AML-193 (cell line): ENCODE results near the gene UGCG.
A peak's percentile ranks its signal among the peaks of the same experiment; 100 is the strongest.
"Not testable (repeated sequence)": the region's sequence is repeated elsewhere in the genome, so short reads cannot be mapped to it uniquely, and the experiment has no call there.

Source experiments
- DNase-seq, 2 experiments: peaks; one replicate each; lab custom pipeline; 2025; lab: John Stamatoyannopoulos, UW

Gene UGCG

DNA sequence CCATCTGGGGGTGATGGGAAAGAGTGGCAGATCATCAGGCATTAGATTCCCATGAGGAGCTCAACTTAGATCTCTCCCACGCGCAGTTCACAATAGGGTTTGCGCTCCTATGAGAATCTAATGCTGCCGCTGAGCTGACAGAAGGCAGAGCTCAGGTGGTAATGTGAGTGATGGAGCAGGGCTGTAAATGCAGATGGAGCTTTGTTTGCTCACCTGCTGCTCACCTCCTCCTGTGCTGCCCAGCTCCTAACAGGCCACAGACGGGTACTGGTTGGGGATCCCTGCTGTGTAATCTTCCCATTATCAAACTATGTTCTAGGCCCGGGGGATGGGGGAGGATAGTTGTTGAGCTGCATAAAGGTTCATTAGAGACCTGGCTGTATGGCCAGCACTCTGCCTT lies 58.4 kb downstream of the UGCG start:
- no peak for DNase-seq

DNA sequence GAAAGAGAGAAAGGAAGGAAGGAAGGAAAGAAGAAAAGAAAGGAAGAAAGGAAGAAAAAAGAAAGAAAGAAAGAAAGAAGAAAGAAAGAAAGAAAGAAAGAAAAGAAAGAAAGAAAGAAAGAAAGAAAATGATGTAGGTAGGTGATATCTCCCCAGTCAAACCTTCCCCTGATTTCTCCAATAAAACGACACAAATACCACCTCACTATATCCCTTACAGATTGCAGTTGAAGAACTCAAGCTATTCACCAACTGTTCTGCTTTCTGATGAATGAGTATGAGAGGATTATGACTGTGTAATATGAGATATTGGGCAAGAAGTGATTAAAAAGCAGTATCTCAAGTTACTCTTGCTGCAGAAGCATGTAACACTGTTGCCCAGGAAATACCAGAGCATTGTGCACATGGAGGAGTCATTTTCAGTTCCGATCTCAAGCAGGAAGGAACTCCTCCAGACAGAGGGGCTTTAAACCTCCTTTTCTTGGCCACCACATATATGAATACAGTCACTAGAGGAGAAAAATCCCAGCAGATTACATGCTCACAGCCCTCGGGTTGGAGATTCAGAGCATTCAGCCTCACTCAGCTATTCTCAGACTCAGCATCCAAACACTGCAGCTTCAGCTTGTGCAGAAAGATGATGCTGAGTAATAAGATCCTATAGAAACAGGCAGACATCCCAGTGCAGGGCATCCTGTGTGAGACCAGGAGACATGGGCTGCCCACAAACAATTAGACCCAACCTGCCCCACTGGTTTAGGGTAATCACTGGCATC lies 61.4 kb downstream of the UGCG start:
- DNase-seq = peak; percentile 51 to 54

DNA sequence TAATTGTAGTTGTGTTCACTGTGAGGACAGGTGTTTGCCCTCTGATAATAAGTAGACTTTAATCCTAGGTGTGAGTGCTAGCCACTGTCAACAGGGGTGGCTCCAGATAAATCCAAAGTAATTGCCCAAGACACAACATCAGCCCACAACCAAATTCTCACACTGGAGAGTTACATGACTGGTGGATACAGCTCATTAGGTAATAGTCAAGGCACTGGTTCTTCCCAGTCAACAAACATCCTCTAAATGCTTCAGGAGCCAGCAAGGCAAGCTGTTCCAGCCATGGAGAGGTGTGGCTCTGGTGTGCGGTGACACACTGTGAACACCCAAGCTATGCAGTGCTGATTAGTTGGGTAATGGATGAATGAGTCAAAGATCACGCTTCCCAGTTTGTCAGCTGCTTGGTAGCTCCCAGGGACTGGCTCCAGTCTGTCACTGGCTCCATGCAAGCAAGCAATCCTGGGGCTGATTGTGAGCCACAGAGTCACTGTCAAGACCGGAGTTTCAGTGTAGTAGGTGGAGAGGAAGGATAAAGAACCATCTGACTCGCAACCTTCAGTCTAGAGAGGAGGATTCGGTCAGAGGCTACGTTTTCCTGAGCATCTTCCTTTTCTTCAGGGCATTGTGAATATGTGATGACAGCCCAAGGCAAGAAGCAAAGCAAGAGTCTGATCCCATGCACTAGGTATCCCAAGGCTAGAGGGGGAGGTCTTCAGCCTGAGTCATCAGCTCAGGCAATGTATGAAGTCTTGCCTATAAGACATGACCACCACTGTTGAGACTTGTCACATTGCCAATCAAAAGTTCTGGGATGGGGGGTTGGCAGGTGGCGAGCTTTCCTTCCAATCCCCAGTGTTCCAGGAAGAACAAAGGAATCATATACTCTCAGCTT lies 63.1 kb downstream of the UGCG start:
- DNase-seq = no peak

DNA sequence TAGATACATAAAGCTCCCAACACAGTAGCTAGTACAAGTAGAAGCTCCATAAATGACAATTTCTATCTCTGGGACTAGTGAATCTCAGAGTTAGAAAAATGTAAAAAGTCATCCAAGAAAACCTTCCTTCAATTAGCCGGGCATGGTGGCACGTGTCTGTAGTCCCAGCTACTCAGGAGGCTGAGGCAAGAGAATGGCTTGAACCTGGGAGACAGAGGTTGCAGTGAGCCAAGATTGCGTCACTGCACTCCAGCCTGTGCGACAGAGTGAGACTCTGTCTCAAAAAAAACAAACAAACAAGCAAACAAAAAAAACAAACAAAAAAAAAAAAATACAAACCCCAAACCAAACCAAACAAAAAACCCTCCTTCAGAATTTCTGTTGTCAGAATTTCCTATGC lies 63.9 kb downstream of the UGCG start:
- not testable (repeated sequence) for DNase-seq

DNA sequence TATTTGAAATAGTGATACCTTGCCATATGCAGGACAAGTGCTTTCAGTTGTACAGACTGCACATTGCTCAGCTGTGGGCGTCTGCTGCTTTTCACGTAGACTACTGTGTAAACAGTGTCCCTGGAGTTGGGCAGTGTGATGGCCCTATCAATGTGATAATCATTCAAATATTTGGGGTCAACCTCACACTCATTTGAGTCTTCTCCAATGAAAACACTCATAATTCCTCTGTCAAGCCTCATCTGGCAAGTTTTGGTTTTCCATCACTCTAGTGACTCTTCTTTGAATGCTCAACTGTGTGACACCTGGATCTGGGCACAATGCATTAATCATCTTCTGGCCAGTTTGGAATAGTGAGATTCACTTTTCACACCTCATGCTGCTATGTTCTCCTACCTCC lies 64.4 kb downstream of the UGCG start:
- no peak for DNase-seq

DNA sequence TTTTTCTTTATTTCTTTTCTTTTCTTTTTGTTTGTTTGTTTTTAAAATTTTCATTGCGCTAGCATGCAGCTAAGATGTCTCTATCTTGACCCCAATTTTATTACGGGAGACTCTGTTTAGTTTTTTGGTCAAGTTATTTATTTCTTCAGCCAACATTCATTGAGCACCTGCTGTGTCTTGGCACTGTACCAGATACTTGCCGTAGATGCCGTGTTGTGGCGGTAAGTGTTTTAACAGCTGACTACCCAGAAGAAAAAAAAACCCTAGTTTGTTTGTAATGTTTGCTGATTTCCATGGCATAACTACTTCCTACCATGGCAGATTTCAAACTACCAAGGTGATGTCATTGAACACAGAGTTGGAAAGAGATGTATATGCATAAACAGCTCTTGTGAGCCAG lies 65.0 kb downstream of the UGCG start:
- DNase-seq = no peak

DNA sequence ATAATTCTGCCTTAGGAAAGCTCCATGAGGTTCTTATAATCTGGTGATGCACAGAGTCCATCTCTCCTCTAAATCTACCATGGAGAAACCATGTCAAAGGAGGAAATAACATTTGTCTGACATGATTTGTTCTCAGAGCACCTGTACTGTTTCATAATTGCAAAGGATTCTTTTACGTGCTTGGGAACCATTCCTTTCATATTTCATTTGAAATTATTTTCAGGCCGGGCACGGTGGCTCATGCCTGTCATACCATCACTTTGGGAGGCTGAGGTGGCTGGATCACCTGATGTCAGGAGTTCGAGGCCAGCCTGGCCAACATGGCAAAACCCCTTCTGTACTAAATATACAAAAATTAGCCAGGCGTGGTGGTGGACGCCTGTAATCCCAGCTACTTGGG lies 65.4 kb downstream of the UGCG start:
- no peak for DNase-seq

DNA sequence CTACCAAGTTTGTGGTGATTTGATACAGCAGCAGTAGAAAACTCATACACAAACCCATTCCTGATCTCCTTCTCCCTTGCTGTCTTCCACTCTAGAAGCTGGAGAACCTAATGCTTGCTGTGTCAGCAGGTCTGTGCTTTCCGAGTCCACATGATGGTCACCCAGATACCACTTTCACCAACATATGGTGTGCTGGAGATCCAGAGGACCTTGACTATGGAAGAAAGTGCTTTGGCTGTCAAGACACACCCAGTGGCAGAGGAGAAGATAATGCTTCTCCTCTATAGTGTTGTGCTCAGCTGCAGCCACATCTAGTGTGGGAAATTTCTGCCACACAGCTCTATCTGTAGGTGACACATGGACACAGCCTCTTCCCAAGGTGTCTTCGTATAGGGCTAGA lies 67.4 kb downstream of the UGCG start:
- no peak for DNase-seq

DNA sequence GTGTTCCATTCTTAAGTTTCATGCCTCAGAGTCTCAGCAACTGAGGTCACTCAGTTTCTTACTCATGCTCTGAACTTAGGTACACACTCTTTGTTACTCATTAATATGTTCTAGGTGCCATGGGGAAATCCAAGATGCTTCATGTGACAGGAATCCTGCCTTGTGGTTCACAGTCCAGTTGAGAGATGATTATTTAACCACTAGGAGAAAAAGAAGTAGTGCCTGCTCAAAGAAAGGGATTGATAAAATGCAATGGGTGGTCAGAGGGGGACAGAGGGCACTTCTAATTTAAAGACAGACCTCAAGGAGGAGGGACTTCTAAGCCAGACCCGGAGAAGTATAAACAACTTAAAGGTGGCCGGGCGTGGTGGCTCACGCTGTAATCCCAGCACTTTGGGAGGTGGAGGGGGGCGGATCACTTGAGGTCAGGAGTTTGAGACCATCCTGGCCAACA lies 69.0 kb downstream of the UGCG start:
- DNase-seq = no peak

DNA sequence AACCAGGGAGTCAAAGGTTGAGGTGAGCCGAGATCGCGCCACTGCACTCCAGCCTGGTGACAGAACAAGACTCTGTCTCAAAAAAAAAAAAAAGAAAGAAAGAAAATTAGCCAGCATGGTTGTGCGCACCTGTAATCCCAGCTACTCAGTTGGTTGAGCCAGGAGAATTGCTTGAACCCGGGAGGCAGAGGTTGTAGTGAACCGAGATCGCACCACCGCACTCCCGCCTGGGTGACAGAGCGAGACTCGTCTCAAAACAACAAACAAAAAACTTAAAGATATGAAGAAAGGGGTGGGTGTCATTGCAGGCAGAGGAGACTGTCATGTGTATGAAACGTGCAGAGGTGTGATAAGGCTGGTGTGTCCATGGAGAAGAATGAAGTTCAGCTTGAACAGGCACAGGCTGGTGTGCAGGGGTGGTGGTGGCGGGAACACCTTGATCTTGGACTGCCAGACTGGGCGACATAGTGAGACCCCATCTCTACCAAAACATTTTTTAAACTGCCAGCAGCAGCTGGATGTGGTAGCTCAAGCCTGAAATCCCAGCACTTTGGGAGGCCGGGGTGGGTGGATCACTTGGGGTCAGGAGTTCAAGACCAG lies 69.6 kb downstream of the UGCG start:
- DNase-seq = no peak

DNA sequence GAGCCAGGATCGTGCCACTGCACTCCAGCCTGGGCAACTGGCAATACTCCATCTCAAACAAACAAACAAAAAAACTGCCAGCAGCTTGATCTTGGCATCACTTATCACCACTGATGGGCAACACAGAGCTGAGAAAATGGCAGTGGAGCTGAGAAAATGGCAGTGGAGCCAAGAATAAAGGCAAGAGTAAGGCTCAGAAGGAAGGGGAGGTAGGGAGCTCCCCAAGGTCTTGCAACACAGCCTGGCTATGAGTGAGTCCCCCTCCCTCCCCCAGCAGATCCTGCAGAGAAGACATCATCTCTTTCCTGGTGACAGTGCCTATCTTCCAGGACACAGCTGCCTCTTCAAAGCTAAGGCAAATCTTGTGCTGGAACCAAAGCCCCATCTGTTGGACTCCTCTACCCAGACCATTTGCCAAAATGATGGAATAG lies 70.3 kb downstream of the UGCG start:
- DNase-seq = peak in 1 of 2 experiments; percentile 2

DNA sequence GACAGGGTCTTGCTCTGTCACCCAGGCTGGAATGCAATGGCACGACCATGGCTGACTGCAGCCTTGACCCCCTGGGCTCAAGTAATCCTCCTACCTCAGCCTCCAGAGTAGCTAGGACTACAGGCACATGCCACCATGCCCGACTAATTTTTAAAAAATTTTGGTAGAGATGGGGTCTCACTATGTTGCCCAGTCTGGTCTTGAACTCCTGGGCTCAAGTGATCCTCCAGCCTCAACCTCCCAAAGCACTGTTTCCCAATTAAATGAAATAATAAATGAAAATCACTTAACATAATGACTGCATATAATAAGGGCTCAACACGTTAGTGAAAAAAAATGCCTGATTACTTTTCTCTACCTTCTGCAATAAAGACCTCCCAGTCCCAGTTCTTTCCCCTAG lies 71.0 kb downstream of the UGCG start:
- DNase-seq = no peak

DNA sequence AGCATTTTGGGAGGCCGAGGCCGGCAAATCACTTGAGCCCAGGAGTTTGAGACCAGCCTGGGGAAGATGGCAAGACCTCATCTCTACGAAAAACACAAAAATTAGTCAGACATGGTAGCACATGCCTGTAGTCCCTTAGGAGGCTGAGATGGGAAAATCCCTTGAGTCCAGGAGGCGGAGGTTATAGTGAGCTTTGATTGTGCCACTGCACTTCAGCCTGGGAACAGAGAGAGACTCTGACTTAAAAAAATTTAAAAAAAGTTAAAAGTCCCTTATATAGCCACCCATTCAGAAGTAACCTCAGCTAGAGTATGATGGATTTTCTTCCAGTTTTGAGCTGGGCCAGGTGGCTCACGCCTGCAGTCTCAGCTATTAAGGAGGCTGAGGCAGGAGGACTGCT lies 72.4 kb downstream of the UGCG start:
- no peak for DNase-seq

DNA sequence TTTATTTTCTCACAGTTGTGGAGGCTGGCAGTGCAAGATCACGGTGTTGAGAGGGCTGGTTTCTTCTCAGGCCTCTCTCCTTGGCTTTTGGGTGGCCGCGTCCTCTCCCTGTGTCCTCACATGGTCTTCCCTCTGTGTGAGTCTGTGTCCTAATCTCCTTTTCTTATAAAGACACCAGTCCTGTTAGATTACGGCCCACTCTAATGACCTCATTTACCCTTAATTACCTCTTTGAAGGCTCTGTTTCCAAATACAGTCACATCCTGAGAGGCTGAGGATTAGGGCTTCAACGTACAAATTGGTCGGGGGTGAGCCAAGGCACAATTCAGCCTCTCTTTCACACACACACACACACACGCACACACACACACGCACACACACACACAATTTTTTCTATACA lies 73.0 kb downstream of the UGCG start:
- no peak for DNase-seq

DNA sequence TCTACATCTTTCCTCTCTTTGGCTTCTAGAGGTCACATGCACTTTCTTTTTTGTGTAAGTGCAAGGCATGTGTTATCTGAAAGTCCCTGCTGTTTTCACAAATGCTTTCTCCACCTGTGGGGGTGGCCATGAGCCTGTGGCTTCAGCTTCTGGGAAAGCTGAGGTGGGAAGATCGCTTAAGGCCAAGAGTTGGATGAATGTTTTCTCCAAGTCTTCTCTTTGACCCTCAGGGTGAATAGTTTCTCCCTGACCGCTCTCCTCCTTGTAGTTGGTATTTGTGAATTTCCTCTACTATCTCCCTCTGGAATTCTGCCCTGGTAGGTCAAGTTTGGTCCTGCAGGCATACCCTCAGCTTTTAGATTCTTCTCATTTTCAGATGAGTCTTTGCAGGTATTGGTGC lies 74.2 kb downstream of the UGCG start:
- DNase-seq = no peak

DNA sequence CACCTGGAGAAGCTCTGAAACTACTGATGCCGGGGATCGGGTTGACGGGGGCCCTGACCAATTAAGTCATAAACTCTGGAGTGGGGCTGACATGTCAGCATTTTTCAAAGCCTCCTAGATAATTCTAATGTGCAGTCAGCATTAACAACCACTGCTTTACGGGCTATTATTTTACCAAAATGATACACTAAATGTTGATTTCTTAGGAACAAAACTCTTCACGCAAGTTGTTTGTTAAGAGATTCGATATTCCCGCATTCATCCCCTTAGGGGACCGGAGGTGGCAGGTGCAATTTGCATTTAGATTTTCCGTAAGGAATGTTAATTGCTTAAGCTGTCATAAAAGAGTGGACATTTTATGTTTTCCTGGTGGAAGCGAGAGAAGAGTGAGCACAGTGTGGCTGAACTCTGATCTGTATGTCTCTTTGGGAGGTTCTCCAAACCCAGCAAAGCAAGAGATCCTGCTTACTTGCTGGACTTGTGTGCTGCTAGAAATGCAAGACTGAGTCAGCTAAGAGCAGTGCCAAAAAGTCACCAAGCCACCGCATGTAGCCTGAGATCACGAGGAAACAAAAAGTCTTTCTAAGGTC lies 77.6 kb downstream of the UGCG start:
- DNase-seq = no peak

DNA sequence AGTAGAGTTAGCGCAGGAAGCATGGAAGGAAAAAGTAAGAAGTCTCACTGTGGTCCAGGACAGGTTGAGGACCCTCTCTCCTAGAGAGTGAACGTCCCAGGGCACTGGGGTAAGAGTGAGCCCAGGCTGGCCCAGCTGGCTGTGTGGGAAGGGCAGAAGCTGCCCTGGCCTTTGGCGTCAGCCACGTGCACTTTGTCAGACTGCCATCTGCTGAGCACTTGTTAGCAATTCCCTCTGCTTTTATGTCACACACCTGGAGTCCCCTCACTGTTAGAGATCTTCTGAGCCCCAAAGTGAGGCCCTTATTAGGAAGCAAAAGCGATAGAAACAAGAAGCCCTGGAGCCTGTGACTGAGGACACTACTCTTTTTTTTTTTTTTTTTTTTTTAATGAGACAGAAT lies 79.1 kb downstream of the UGCG start:
- peak; percentile 12 to 13 for DNase-seq

DNA sequence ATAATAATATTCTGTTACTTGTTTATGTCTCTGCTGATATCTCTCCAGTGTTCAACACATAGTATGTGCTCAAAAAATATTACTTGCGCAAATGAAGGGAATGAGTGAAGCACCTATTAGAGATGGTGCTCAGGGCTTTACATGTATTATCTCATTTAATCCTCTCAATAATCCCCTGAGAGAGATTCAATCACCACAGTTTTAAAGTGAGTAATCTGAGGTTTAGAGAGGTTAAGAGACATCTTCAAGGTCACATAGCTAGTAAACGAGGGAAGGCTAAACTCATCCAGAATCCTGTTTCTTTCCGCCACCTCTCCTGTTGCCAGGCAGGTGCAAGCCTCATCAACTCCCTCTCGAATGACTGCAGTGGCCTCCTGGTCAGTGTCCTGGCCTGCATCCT lies 82.0 kb downstream of the UGCG start:
- no peak for DNase-seq

DNA sequence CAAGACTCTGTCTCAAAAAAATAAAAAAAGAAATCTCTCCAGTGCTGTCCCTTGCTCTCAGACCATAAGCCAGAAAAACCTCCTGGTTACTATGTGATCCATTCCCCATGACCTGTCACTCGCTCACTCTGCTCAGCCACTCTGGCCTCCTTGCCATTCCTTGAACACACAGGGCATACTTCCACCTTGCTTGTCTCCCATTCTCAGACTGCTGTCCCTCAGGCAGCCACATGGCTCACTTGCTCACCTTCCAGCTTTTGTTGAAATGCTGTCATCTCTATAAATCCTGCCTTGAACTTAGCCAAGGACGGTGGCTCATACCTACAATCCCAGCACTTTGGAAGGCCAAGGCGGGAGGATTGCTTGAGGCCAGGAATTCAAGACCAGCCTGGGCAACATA lies 82.9 kb downstream of the UGCG start:
- DNase-seq = no peak

DNA sequence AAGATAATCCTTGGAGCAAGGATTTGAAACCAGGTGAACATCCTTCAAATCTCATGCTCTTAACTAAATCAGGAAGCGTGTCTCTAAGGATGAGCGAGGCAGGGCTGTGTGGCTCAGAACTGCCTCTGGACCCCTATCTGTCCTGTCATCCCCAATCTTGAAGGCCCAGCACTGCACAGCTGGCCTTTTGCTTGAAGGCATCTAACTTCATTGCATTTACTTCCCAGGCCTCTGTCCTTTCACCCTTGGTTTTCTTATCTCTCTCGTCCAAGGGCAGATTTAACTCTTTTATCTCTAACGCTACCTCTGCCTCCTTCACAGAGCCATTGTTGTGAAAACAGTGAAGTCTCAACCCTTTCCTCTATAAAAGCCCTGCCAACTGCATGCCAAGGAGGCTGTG lies 83.8 kb downstream of the UGCG start:
- DNase-seq = no peak

DNA sequence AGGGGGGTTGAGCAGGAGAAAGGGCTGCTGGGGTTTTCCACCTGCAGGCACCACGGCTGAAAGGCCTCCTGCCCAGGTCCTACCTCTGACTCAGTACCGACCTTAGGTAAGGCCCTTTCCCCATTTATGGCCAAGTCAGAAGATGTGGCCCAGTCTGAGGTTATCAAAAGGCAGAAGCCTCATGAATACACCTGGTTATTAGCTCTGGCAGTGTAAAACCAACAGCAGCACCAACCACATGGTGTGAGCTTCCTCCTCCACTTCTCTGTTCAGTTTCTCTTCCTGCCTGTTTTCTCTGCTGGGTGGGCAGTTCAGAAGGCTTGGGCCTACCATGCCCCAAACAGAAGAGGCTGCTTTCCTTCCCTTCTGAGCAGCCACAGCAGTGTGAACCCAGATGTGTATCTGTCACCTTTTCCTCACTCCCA lies 86.9 kb downstream of the UGCG start:
- no peak for DNase-seq

DNA sequence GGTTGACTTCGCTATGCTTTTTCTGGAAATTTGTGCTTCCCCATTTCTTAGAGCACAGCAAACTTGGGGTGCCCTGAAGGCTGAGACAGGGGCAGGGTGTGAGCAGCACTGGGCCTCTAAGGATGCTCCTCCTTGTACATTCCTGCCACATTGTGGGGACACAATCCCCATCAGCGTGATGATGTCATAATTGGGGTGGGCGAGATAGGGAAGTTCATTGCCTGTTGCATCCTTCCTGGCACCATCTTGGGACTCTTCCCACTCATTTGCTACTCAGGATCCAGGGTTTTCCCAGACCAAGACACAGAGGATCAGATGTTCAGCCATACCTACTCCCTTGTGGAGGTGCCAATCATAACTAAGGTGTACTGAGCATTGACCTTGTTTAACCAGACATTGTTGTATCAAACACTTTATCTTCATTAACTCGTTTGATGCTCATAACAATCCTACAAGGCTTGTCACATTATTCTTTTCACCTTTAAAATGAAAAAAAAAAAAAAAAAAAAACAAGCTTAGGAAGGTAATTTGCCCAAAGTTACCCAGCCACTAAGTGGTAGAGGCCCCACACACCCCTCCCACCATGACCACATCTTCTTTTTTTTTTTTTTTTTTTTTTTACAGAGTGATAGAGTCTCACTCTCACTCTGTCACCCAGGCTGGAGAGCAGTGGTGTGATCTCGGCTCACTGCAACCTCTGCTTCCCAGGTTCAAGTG lies 87.6 kb downstream of the UGCG start:
- DNase-seq = no peak
